GM19193 (cell line): Measurements from ENCODE around the gene TCF7L2.

Source experiments
- POLR2A ChIP-seq: IDR thresholded peaks from 4 replicates; pipeline ENCODE4 v1.6.1; 2011; ENCODE audit not compliant: insufficient read depth, insufficient read length; ENCODE audit errors: extremely low read depth

TCF7L2 gene

GRCh38 chr10:112926906-112927688, 22.9 kb upstream of the TCF7L2 start:
- no peak for TF ChIP-seq POLR2A

GRCh38 chr10:112927980-112928379, 22.1 kb upstream of the TCF7L2 start:
- TF ChIP-seq POLR2A = no peak

GRCh38 chr10:112932658-112933057, 17.4 kb upstream of the TCF7L2 start:
- TF ChIP-seq POLR2A = no peak

- TF ChIP-seq POLR2A = no peak
Measured at GRCh38 chr10:112934193-112934592, 15.9 kb upstream of the TCF7L2 start.

- TF ChIP-seq POLR2A = no peak
Measured at GRCh38 chr10:112938808-112939482, 11.1 kb upstream of the TCF7L2 start.

GRCh38 chr10:112945811-112946210, 4.2 kb upstream of the TCF7L2 start:
- TF ChIP-seq POLR2A = no peak

GRCh38 chr10:112946649-112947048, 3.4 kb upstream of the TCF7L2 start:
- no peak for TF ChIP-seq POLR2A

GRCh38 chr10:112948196-112948595, 1.9 kb upstream of the TCF7L2 start:
- no peak for TF ChIP-seq POLR2A

GRCh38 chr10:112949143-112949823, 764 bp upstream of the TCF7L2 start:
- no peak for TF ChIP-seq POLR2A

GRCh38 chr10:112950714-112951358, 789 bp downstream of the TCF7L2 start:
- no peak for TF ChIP-seq POLR2A

GRCh38 chr10:112951359-112952281, 1.6 kb downstream of the TCF7L2 start:
- no peak for TF ChIP-seq POLR2A

- TF ChIP-seq POLR2A = no peak
Measured at GRCh38 chr10:112952282-112953173, 2.5 kb downstream of the TCF7L2 start.
